GM13977 (cell line): ENCODE results near the gene ITGB1BP2.
"Not testable (repeated sequence)": the region's sequence is repeated elsewhere in the genome, so short reads cannot be mapped to it uniquely, and the experiment has no call there.

ENCODE experiments used
- DNase-seq: peaks from one replicate; pipeline ENCODE4 v3.0.0; 2012; ENCODE audit warnings: low spot score
- in situ Hi-C: fragments of 300-500 bp; cut with MboI; formaldehyde crosslinking; loops from one replicate; pipeline ENCODE4 v1.12.0; 2022; ENCODE audit warnings: low sequenced_read_pairs, low pct_unique_long_range_greater_than_20kb, mixed read lengths, inconsistent platforms; ENCODE audit not compliant: unreplicated experiment
- TF ChIP-seq, protein P1 (sequence below): IDR thresholded peaks from 2 replicates; pipeline ENCODE4 v1.5.1; 2012; ENCODE audit warnings: mild to moderate bottlenecking, control low read depth; ENCODE audit not compliant: insufficient read depth; ENCODE audit errors: extremely low read depth, missing control alignments

ITGB1BP2 gene

DNA sequence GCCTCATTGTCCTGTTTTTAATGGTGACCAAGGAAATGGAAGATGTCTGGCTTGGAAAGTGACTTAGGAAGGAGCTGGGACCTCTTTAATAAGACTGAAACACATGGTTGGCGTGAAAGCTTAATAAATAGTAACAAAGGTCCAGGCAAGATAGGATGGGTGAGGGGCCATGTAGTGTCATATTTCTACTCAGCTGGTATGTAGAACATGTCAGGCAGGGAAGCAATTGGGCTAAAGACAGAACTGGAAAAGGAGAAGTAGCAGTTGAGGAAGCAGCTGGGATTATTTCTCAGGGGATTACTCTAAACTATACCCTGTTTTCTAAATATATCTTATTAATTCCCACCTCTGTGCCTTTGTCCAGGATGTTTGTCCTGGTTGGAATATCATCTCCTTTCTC is 18.6 kb downstream of the ITGB1BP2 start:
- no peak for DNase-seq
- TF ChIP-seq, protein P1, sequence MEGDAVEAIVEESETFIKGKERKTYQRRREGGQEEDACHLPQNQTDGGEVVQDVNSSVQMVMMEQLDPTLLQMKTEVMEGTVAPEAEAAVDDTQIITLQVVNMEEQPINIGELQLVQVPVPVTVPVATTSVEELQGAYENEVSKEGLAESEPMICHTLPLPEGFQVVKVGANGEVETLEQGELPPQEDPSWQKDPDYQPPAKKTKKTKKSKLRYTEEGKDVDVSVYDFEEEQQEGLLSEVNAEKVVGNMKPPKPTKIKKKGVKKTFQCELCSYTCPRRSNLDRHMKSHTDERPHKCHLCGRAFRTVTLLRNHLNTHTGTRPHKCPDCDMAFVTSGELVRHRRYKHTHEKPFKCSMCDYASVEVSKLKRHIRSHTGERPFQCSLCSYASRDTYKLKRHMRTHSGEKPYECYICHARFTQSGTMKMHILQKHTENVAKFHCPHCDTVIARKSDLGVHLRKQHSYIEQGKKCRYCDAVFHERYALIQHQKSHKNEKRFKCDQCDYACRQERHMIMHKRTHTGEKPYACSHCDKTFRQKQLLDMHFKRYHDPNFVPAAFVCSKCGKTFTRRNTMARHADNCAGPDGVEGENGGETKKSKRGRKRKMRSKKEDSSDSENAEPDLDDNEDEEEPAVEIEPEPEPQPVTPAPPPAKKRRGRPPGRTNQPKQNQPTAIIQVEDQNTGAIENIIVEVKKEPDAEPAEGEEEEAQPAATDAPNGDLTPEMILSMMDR = no peak
- in situ Hi-C loops = no loop called here

DNA sequence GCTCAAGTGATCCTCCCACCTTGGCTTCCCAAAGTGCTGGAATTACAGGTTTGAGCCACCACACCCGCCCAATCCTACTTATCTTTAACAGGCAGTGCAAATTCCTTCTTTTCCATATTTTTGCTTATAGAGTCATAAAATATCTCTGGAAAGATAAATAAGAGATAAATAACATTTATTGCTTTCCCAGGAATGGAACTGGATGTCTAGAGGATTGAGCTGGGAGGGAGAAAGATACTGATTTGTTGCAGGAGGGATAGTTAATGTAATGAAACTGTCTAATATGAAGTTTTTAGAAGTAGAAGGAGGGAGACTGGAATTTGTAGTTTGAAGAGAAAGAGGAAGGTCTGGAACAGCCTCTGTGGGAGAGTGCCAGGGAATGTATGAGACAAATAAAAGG is 20.2 kb downstream of the ITGB1BP2 start:
- TF ChIP-seq, protein P1 = no peak
- DNase-seq = no peak
- in situ Hi-C loops = no loop called here

- DNase-seq = not testable (repeated sequence)
Measured at GRCh38 chrX:71324452-71324851, 22.9 kb downstream of the ITGB1BP2 start.

GRCh38 chrX:71326394-71326793 is 24.8 kb downstream of the ITGB1BP2 start:
- no peak for DNase-seq
- TF ChIP-seq, protein P1 = no peak
- in situ Hi-C loops = no loop called here

More at GRCh38 chrX:71324452-71324851, 22.9 kb downstream of the ITGB1BP2 start:
- in situ Hi-C loops = not testable (repeated sequence)

- DNase-seq, in situ Hi-C loops: not testable (repeated sequence)
Measured at GRCh38 chrX:71349151-71349665, 47.7 kb downstream of the ITGB1BP2 start.

GRCh38 chrX:71349867-71350266 is 48.3 kb downstream of the ITGB1BP2 start:
- in situ Hi-C loops, DNase-seq: not testable (repeated sequence)

- DNase-seq, in situ Hi-C loops: not testable (repeated sequence)
Measured at GRCh38 chrX:71352439-71352838, 50.9 kb downstream of the ITGB1BP2 start.
